Smooth muscle cell (in vitro differentiated cells): ENCODE results near the gene C1orf210. TPM values are rescaled to one million over a fixed set of nuclear protein-coding genes. Genes with fewer than 3 reads are reported as not detected.

ENCODE experiments used
- DNase-seq: peaks from one replicate; lab custom pipeline; 2025; ENCODE audit not compliant: unreplicated experiment; lab: John Stamatoyannopoulos, UW
- H2AFZ ChIP-seq: fragments of 200-600 bp; sonication (generic); 2 replicates; pipeline ENCODE4 v1.6.0; 2016; ENCODE audit warnings: antibody characterized with exemption, low read depth, mild to moderate bottlenecking
- H3F3A ChIP-seq: fragments of 200-600 bp; sonication (generic); 2 replicates; pipeline ENCODE4 v1.6.0; 2017; ENCODE audit warnings: antibody characterized with exemption, low read depth
- H3K27ac ChIP-seq: fragments of 200-600 bp; sonication (generic); 2 replicates; pipeline ENCODE4 v1.5.1; 2016; ENCODE audit warnings: low read depth, mild to moderate bottlenecking
- H3K27me3 ChIP-seq: fragments of 200-600 bp; sonication (generic); 2 replicates; pipeline ENCODE4 v1.6.1; 2016; ENCODE audit warnings: low read depth, mild to moderate bottlenecking
- H3K36me3 ChIP-seq: fragments of 200-600 bp; sonication (generic); 2 replicates; pipeline ENCODE4 v1.5.1; 2016; ENCODE audit warnings: low read depth
- H3K4me1 ChIP-seq: fragments of 200-600 bp; sonication (generic); 2 replicates; pipeline ENCODE4 v1.5.1; 2016; ENCODE audit warnings: low read depth
- H3K4me2 ChIP-seq: fragments of 200-600 bp; sonication (generic); 2 replicates; pipeline ENCODE4 v1.6.0; 2016; ENCODE audit warnings: mild to moderate bottlenecking
- H3K4me3 ChIP-seq: fragments of 200-600 bp; sonication (generic); 2 replicates; pipeline ENCODE4 v1.5.1; 2016; ENCODE audit warnings: mild to moderate bottlenecking
- H3K79me2 ChIP-seq: fragments of 200-600 bp; sonication (generic); 2 replicates; pipeline ENCODE4 v1.6.0; 2016; ENCODE audit warnings: low read depth, mild to moderate bottlenecking
- H3K9ac ChIP-seq: fragments of 200-600 bp; sonication (generic); 2 replicates; pipeline ENCODE4 v1.6.0; 2016; ENCODE audit warnings: low read depth
- H3K9me3 ChIP-seq: fragments of 200-600 bp; sonication (generic); replicated peaks from 2 replicates; pipeline ENCODE4 v1.5.1; 2016; ENCODE audit warnings: low read depth
- H4K20me1 ChIP-seq: fragments of 200-600 bp; sonication (generic); 2 replicates; pipeline ENCODE4 v1.6.0; 2016; ENCODE audit warnings: low read depth
- WGBS: methylation state at CpG from one replicate; pipeline ENCODE4 v1.1.7; 2016; ENCODE audit warnings: low lambda C conversion rate; 5-methylcytosine and 5-hydroxymethylcytosine counted together
- polyA plus RNA-seq: library from polyadenylated mRNA; unstranded; fragments of >200 nt; fragmentation: Nextera tagmentation; extraction: Ambion mirVana; gene quantifications from 2 replicates; pipeline ENCODE4 v1.2.1, GENCODE V29; 2016
- total RNA-seq: library from RNA; depleted of rRNA; stranded (reverse); fragments of >200 nt; gene quantifications from 2 replicates; pipeline ENCODE4 v1.2.3, GENCODE V29; 2014
- TF ChIP-seq, protein P1 (sequence below): fragments of 200-600 bp; sonication (generic); IDR thresholded peaks from 2 replicates; pipeline ENCODE4 v1.5.1; 2017; ENCODE audit warnings: borderline replicate concordance, mild to moderate bottlenecking, antibody characterized with exemption; ENCODE audit not compliant: insufficient read depth, poor library complexity, severe bottlenecking

The C1orf210 gene
- total and polyA plus RNA-seq, 2 experiments from 2014 or later: 0.72 to 1.2 TPM

GRCh38 chr1:43324810-43325209 lies 39.4 kb upstream of the C1orf210 start:
- H3K4me1 ChIP-seq: peaks cover under 1% of the 10 kb centered on the region
- no peak for DNase-seq
- peaks cover 8% of the 10 kb centered on the region for H3K9me3 ChIP-seq
- H2AFZ ChIP-seq: no peak overlapping the region
- H3K4me2 ChIP-seq: no peak overlapping the region
- H3K79me2 ChIP-seq: no peaks in the 10 kb centered on the region
- no peaks in the 10 kb centered on the region for H3K27me3 ChIP-seq
- H4K20me1 ChIP-seq: no peaks in the 10 kb centered on the region
- no peaks in the 10 kb centered on the region for H3F3A ChIP-seq
- H3K9ac ChIP-seq: no peak overlapping the region
- H3K4me3 ChIP-seq: no peak overlapping the region
- H3K27ac ChIP-seq: no peak overlapping the region
- no peaks in the 10 kb centered on the region for H3K36me3 ChIP-seq
- TF ChIP-seq, protein P1, sequence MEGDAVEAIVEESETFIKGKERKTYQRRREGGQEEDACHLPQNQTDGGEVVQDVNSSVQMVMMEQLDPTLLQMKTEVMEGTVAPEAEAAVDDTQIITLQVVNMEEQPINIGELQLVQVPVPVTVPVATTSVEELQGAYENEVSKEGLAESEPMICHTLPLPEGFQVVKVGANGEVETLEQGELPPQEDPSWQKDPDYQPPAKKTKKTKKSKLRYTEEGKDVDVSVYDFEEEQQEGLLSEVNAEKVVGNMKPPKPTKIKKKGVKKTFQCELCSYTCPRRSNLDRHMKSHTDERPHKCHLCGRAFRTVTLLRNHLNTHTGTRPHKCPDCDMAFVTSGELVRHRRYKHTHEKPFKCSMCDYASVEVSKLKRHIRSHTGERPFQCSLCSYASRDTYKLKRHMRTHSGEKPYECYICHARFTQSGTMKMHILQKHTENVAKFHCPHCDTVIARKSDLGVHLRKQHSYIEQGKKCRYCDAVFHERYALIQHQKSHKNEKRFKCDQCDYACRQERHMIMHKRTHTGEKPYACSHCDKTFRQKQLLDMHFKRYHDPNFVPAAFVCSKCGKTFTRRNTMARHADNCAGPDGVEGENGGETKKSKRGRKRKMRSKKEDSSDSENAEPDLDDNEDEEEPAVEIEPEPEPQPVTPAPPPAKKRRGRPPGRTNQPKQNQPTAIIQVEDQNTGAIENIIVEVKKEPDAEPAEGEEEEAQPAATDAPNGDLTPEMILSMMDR: no peak
- WGBS: 79% methylated on average over 1 of the region's 1 CpG

- no peaks in the 10 kb centered on the region for H3K79me2 ChIP-seq
- no peaks in the 10 kb centered on the region for H3K4me1 ChIP-seq
- no peaks in the 10 kb centered on the region for H4K20me1 ChIP-seq
- no peaks in the 10 kb centered on the region for H3K27me3 ChIP-seq
- TF ChIP-seq, protein P1: no peak
- peaks cover 8% of the 10 kb centered on the region for H3K9me3 ChIP-seq
- no peak overlapping the region for H3K27ac ChIP-seq
- no peak overlapping the region for H3K4me3 ChIP-seq
- H3F3A ChIP-seq: no peaks in the 10 kb centered on the region
- DNase-seq: no peak
- H3K9ac ChIP-seq: no peak overlapping the region
- no peaks in the 10 kb centered on the region for H3K36me3 ChIP-seq
- no peak overlapping the region for H2AFZ ChIP-seq
- 90% methylated on average over 5 of the region's 5 CpGs for WGBS
- no peak overlapping the region for H3K4me2 ChIP-seq
Measured at GRCh38 chr1:43322506-43322905, 37.1 kb upstream of the C1orf210 start.

- no peaks in the 10 kb centered on the region for H3K79me2 ChIP-seq
- H3K27ac ChIP-seq: no peak overlapping the region
- WGBS: 90% methylated on average over 16 of the region's 16 CpGs
- H3F3A ChIP-seq: no peaks in the 10 kb centered on the region
- no peak for DNase-seq
- TF ChIP-seq, protein P1: no peak
- no peak overlapping the region for H2AFZ ChIP-seq
- H3K36me3 ChIP-seq: no peaks in the 10 kb centered on the region
- no peaks in the 10 kb centered on the region for H4K20me1 ChIP-seq
- no peak overlapping the region for H3K9ac ChIP-seq
- peaks cover 8% of the 10 kb centered on the region for H3K9me3 ChIP-seq
- no peaks in the 10 kb centered on the region for H3K27me3 ChIP-seq
- H3K4me2 ChIP-seq: no peak overlapping the region
- H3K4me1 ChIP-seq: no peaks in the 10 kb centered on the region
- no peak overlapping the region for H3K4me3 ChIP-seq
Measured at GRCh38 chr1:43321331-43321891, 36.0 kb upstream of the C1orf210 start.

- Histone ChIP-seq H4K20me1 (no peaks in the 10 kb centered on the region), H3K36me3 (no peaks in the 10 kb centered on the region)
Measured at GRCh38 chr1:43319766-43320165, 34.4 kb upstream of the C1orf210 start.

More at GRCh38 chr1:43319766-43320165, 34.4 kb upstream of the C1orf210 start:
- no peaks in the 10 kb centered on the region for H3F3A ChIP-seq
- H3K79me2 ChIP-seq: no peaks in the 10 kb centered on the region
- WGBS: 67% methylated on average over 3 of the region's 3 CpGs
- DNase-seq: no peak
- no peak overlapping the region for H3K9ac ChIP-seq
- H3K27ac ChIP-seq: no peak overlapping the region
- H3K4me2 ChIP-seq: no peak overlapping the region
- no peaks in the 10 kb centered on the region for H3K9me3 ChIP-seq
- TF ChIP-seq, protein P1: no peak
- no peak overlapping the region for H3K4me3 ChIP-seq
- H3K4me1 ChIP-seq: no peaks in the 10 kb centered on the region
- H3K27me3 ChIP-seq: no peaks in the 10 kb centered on the region
- no peak overlapping the region for H2AFZ ChIP-seq
